ENCODE data around the gene PRUNE2.

Gene PRUNE2

DNA sequence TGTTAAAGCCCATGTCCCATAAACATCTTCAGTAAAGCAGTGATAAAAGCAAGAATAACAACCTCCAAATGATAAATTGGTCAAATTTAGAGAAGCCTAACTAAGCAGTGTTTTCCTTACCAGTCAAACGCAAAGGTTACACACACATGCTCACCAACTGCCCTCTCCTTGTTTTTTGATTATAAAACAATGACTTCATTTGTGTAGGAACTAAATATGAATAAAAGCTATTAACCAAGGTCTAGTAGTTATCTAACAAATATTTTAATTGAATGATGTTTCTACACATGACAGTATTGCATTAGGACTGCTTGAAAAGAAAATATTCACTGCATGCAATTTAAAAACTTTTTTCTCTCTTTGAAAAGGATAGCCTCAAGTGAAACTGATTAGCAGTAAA is 105.0 kb downstream of the PRUNE2 start:
- Histone ChIP-seq H3K18ac (ENCODE audit: low read length) (no peak overlapping the region), H2BK120ac (ENCODE audit: low read depth, low read length) (no peak overlapping the region), H2AK5ac (ENCODE audit: low read length) (no peak overlapping the region), H3K27ac (ENCODE audit: low read depth, low read length) (no peak overlapping the region), H2BK5ac (ENCODE audit: low read length) (no peak overlapping the region), H3K23ac (ENCODE audit: low read length) (no peak overlapping the region), H3K4me1 (ENCODE audit: control insufficient read depth, low read depth, low read length) (peaks cover 12% of the 10 kb centered on the region), H4K5ac (ENCODE audit: low read length) (no peak overlapping the region), H3K79me2 (ENCODE audit: control insufficient read depth, insufficient read depth, low read length) (no peaks in the 10 kb centered on the region), H3K27me3 (ENCODE audit: insufficient read depth, low read length, poor library complexity) (no peaks in the 10 kb centered on the region), H3K36me3 (ENCODE audit: control insufficient read depth, insufficient read depth, low read length) (no peaks in the 10 kb centered on the region), H2BK15ac (replicated peaks; ENCODE audit: low read depth) (no peak overlapping the region), H3K4me2 (ENCODE audit: low read length) (no peak overlapping the region), H3K79me1 (ENCODE audit: low read length) (no peaks in the 10 kb centered on the region), H3K4me3 (ENCODE audit: low read length) (no peak overlapping the region), H3K9ac (ENCODE audit: low read length) (no peak overlapping the region), H4K8ac (ENCODE audit: low read depth, low read length) (no peak overlapping the region), H3K56ac (ENCODE audit: low read length) (no peak overlapping the region), H3K4ac (ENCODE audit: low read depth, low read length) (no peak overlapping the region)
- no CpG with 5 or more reads among the region's 1 CpG for WGBS (ENCODE audit: extremely low coverage, insufficient coverage, low lambda C conversion rate)
- no peak for DNase-seq

DNA sequence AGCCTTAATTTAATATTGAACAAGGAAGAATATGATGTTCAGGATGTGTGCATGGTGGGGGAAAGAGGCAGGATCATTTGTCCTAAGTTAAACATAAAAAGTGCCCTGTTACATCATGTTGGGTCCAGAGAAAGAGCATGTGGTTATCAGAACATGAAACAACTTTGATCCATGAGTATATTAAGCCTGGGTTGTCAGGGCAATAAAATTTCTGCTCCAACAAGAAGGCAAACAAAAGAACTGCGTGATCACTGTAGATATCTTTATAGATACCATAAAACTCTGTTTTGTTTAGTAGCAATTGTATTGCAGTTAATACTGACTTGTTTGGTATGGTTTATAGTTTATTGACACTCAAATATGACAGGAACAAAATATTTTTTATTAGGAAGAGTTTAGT is 106.4 kb downstream of the PRUNE2 start:
- DNase-seq, result no peak
- H3K36me3 ChIP-seq (ENCODE audit: control insufficient read depth, insufficient read depth, low read length), result no peaks in the 10 kb centered on the region
- no CpG with 5 or more reads among the region's 1 CpG for WGBS (ENCODE audit: extremely low coverage, insufficient coverage, low lambda C conversion rate)

DNA sequence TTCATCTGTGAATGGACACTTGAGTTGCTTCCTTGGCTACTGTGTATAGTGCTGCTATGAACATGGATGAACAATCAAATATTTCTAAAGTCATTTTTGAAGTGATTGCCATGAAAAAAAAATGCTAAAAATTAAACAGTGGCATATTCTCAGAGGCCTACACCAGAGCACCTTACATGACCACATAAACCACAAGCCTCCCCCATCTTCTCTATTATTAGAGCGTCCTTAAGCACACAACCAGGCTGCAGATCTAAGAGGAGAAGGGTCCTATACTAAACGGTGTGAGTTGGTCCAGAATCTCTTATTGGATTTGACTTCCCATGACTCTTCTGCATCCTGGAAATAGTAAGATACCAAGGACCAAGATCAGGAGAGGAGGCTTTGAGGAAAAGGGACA is 107.4 kb downstream of the PRUNE2 start:
- Histone ChIP-seq H3K4me1 (ENCODE audit: control insufficient read depth, low read depth, low read length) (peaks cover 6% of the 10 kb centered on the region), H3K4me3 (ENCODE audit: low read length) (no peak overlapping the region), H3K23ac (ENCODE audit: low read length) (no peak overlapping the region), H3K4me2 (ENCODE audit: low read length) (no peak overlapping the region), H4K5ac (ENCODE audit: low read length) (no peak overlapping the region), H4K8ac (ENCODE audit: low read depth, low read length) (no peak overlapping the region), H3K18ac (ENCODE audit: low read length) (no peak overlapping the region), H3K79me1 (ENCODE audit: low read length) (no peaks in the 10 kb centered on the region), H2BK5ac (ENCODE audit: low read length) (no peak overlapping the region), H3K56ac (ENCODE audit: low read length) (no peak overlapping the region), H3K27ac (ENCODE audit: low read depth, low read length) (no peak overlapping the region), H2AK5ac (ENCODE audit: low read length) (no peak overlapping the region), H3K27me3 (ENCODE audit: insufficient read depth, low read length, poor library complexity) (no peaks in the 10 kb centered on the region), H2BK120ac (ENCODE audit: low read depth, low read length) (no peak overlapping the region), H3K9ac (ENCODE audit: low read length) (no peak overlapping the region), H3K36me3 (ENCODE audit: control insufficient read depth, insufficient read depth, low read length) (no peaks in the 10 kb centered on the region), H3K79me2 (ENCODE audit: control insufficient read depth, insufficient read depth, low read length) (no peaks in the 10 kb centered on the region), H3K4ac (ENCODE audit: low read depth, low read length) (no peak overlapping the region), H2BK15ac (replicated peaks; ENCODE audit: low read depth) (no peak overlapping the region)
- no peak for DNase-seq
- WGBS (ENCODE audit: extremely low coverage, insufficient coverage, low lambda C conversion rate), result no CpG with 5 or more reads among the region's 2 CpGs

More for the DNA sequence above, 106.4 kb downstream of the PRUNE2 start:
- H2AK5ac ChIP-seq (ENCODE audit: low read length), result no peak overlapping the region
- no peak overlapping the region for H2BK15ac ChIP-seq (replicated peaks; ENCODE audit: low read depth)
- no peak overlapping the region for H3K27ac ChIP-seq (ENCODE audit: low read depth, low read length)
- H3K56ac ChIP-seq (ENCODE audit: low read length), result no peak overlapping the region
- H2BK120ac ChIP-seq (ENCODE audit: low read depth, low read length), result no peak overlapping the region
- H3K27me3 ChIP-seq (ENCODE audit: insufficient read depth, low read length, poor library complexity), result no peaks in the 10 kb centered on the region
- peaks cover 12% of the 10 kb centered on the region for H3K4me1 ChIP-seq (ENCODE audit: control insufficient read depth, low read depth, low read length)
- H3K9ac ChIP-seq (ENCODE audit: low read length), result no peak overlapping the region
- no peak overlapping the region for H4K8ac ChIP-seq (ENCODE audit: low read depth, low read length)
- H2BK5ac ChIP-seq (ENCODE audit: low read length), result no peak overlapping the region
- no peaks in the 10 kb centered on the region for H3K79me1 ChIP-seq (ENCODE audit: low read length)
- H3K4ac ChIP-seq (ENCODE audit: low read depth, low read length), result no peak overlapping the region
- no peak overlapping the region for H3K18ac ChIP-seq (ENCODE audit: low read length)
- H4K5ac ChIP-seq (ENCODE audit: low read length), result no peak overlapping the region
- H3K4me2 ChIP-seq (ENCODE audit: low read length), result no peak overlapping the region
- no peak overlapping the region for H3K23ac ChIP-seq (ENCODE audit: low read length)
- no peak overlapping the region for H3K4me3 ChIP-seq (ENCODE audit: low read length)
- H3K79me2 ChIP-seq (ENCODE audit: control insufficient read depth, insufficient read depth, low read length), result no peaks in the 10 kb centered on the region

DNA sequence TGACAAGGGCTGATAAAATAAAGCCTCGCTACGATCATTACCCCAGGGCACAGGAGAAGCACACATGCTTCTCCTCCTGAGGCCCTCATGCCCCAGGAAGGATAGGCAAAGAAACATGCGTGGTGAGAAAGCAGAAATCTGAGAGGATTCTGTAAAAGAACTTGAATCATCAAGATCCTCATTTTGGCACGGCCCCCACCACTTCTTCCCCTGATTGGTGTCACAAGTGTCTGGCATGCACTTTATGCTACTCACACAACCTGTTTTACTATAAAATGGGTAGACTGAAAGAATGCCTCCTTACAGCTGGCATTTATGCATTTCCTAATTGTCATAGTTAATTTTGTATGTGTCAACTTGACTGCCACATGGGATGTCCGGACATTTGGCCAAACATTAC is 109.6 kb downstream of the PRUNE2 start:
- H2BK120ac ChIP-seq (ENCODE audit: low read depth, low read length), result no peak overlapping the region

DNA sequence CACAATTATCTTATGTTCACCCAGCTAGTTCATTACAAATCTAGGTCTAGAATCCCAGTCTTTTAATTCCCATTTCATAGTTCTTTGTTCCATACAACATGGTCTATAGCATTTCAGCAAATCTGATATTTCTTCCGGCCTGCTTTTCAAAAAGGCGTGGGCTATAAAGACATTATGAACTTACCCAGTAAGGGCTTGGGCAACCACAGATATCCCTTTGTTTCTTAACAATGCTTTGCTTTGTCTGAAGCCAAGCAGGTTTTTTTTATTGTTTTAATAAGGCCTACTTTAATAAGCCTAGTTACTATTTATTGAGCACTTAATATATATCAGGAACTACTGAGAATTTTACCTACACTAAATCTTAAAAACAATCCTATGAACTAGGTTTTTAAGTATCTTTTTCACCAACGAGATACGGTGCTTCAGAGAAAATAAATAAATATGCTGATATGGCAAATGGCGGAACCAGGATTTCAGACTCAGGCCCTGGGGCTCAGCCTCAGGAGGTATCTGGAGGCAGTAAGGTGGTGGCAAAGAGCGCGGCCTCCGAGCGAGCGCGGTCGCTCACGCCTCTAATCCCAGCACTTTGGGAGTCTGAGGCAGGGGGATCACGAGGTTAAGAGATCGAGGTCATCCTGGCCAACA is 112.0 kb downstream of the PRUNE2 start:
- no peak overlapping the region for H3K9ac ChIP-seq (ENCODE audit: low read length)
- no peak overlapping the region for H3K4me2 ChIP-seq (ENCODE audit: low read length)
- H3K36me3 ChIP-seq (ENCODE audit: control insufficient read depth, insufficient read depth, low read length), result no peaks in the 10 kb centered on the region
- no peak overlapping the region for H4K8ac ChIP-seq (ENCODE audit: low read depth, low read length)
- H2BK5ac ChIP-seq (ENCODE audit: low read length), result no peak overlapping the region
- H3K56ac ChIP-seq (ENCODE audit: low read length), result no peak overlapping the region
- H3K23ac ChIP-seq (ENCODE audit: low read length), result no peak overlapping the region
- no peak overlapping the region for H2AK5ac ChIP-seq (ENCODE audit: low read length)
- no peak overlapping the region for H3K18ac ChIP-seq (ENCODE audit: low read length)
- no peak for DNase-seq
- H2BK120ac ChIP-seq (ENCODE audit: low read depth, low read length), result no peak overlapping the region
- no peak overlapping the region for H3K4ac ChIP-seq (ENCODE audit: low read depth, low read length)
- H3K27ac ChIP-seq (ENCODE audit: low read depth, low read length), result no peak overlapping the region
- no peak overlapping the region for H3K4me3 ChIP-seq (ENCODE audit: low read length)
- no peaks in the 10 kb centered on the region for H3K4me1 ChIP-seq (ENCODE audit: control insufficient read depth, low read depth, low read length)
- H3K27me3 ChIP-seq (ENCODE audit: insufficient read depth, low read length, poor library complexity), result no peaks in the 10 kb centered on the region
- no peak overlapping the region for H4K5ac ChIP-seq (ENCODE audit: low read length)
- no peaks in the 10 kb centered on the region for H3K79me2 ChIP-seq (ENCODE audit: control insufficient read depth, insufficient read depth, low read length)
- no peaks in the 10 kb centered on the region for H3K79me1 ChIP-seq (ENCODE audit: low read length)
- no peak overlapping the region for H2BK15ac ChIP-seq (replicated peaks; ENCODE audit: low read depth)
- no CpG with 5 or more reads among the region's 15 CpGs for WGBS (ENCODE audit: extremely low coverage, insufficient coverage, low lambda C conversion rate)

More for the DNA sequence above, 109.6 kb downstream of the PRUNE2 start:
- Histone ChIP-seq H3K27ac (ENCODE audit: low read depth, low read length) (no peak overlapping the region), H3K27me3 (ENCODE audit: insufficient read depth, low read length, poor library complexity) (no peaks in the 10 kb centered on the region), H3K79me2 (ENCODE audit: control insufficient read depth, insufficient read depth, low read length) (no peaks in the 10 kb centered on the region), H2BK5ac (ENCODE audit: low read length) (no peak overlapping the region), H3K4me2 (ENCODE audit: low read length) (no peak overlapping the region), H4K8ac (ENCODE audit: low read depth, low read length) (no peak overlapping the region), H3K9ac (ENCODE audit: low read length) (no peak overlapping the region), H3K18ac (ENCODE audit: low read length) (no peak overlapping the region), H3K36me3 (ENCODE audit: control insufficient read depth, insufficient read depth, low read length) (no peaks in the 10 kb centered on the region), H2AK5ac (ENCODE audit: low read length) (no peak overlapping the region), H3K4me3 (ENCODE audit: low read length) (no peak overlapping the region), H4K5ac (ENCODE audit: low read length) (no peak overlapping the region), H3K23ac (ENCODE audit: low read length) (no peak overlapping the region), H3K4me1 (ENCODE audit: control insufficient read depth, low read depth, low read length) (no peaks in the 10 kb centered on the region), H3K56ac (ENCODE audit: low read length) (no peak overlapping the region), H3K4ac (ENCODE audit: low read depth, low read length) (no peak overlapping the region), H2BK15ac (replicated peaks; ENCODE audit: low read depth) (no peak overlapping the region), H3K79me1 (ENCODE audit: low read length) (no peaks in the 10 kb centered on the region)
- DNase-seq, result no peak
- WGBS (ENCODE audit: extremely low coverage, insufficient coverage, low lambda C conversion rate), result no CpG with 5 or more reads among the region's 5 CpGs

DNA sequence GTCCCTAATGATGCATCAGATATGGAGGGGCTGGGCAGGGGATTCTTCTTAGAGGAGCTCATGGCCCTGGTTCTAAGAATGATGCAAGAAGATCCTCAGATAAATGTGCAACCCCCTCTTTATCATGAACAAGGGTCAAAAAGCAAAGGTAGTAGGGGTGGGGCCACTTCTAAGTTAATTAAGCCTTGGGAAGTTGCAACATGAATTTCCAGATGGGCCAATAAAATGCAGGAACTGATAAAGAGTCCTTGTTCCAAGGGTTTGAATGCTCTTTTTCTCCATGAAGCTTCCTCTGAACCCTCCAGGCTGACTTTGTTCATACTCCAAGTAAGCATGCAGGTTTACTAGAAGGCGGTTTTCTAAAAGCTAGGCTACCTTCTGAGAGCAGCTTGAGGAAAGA is 116.1 kb downstream of the PRUNE2 start:
- Histone ChIP-seq H3K79me2 (ENCODE audit: control insufficient read depth, insufficient read depth, low read length) (no peaks in the 10 kb centered on the region), H2BK120ac (ENCODE audit: low read depth, low read length) (no peak overlapping the region), H3K79me1 (ENCODE audit: low read length) (no peaks in the 10 kb centered on the region), H3K4me1 (ENCODE audit: control insufficient read depth, low read depth, low read length) (no peaks in the 10 kb centered on the region), H3K27ac (ENCODE audit: low read depth, low read length) (no peak overlapping the region), H3K9ac (ENCODE audit: low read length) (no peak overlapping the region), H2BK5ac (ENCODE audit: low read length) (no peak overlapping the region), H2BK15ac (replicated peaks; ENCODE audit: low read depth) (no peak overlapping the region), H3K27me3 (ENCODE audit: insufficient read depth, low read length, poor library complexity) (no peaks in the 10 kb centered on the region), H3K4me2 (ENCODE audit: low read length) (no peak overlapping the region), H3K4ac (ENCODE audit: low read depth, low read length) (no peak overlapping the region), H3K56ac (ENCODE audit: low read length) (no peak overlapping the region), H3K18ac (ENCODE audit: low read length) (no peak overlapping the region), H3K4me3 (ENCODE audit: low read length) (no peak overlapping the region), H4K8ac (ENCODE audit: low read depth, low read length) (no peak overlapping the region), H4K5ac (ENCODE audit: low read length) (no peak overlapping the region), H2AK5ac (ENCODE audit: low read length) (no peak overlapping the region), H3K23ac (ENCODE audit: low read length) (no peak overlapping the region), H3K36me3 (ENCODE audit: control insufficient read depth, insufficient read depth, low read length) (no peaks in the 10 kb centered on the region)
- no CpG with 5 or more reads among the region's 1 CpG for WGBS (ENCODE audit: extremely low coverage, insufficient coverage, low lambda C conversion rate)
- no peak for DNase-seq
